ENCODE results near the gene UBE2E2.
"Not testable (repeated sequence)": the region's sequence is repeated elsewhere in the genome, so short reads cannot be mapped to it uniquely, and the experiment has no call there.

UBE2E2 gene

GRCh38 chr3:23336853-23337252 is 133.7 kb downstream of the UBE2E2 start:
- DNase-seq: not testable (repeated sequence)

- DNase-seq: no peak
These were observed 138.2 kb downstream of the UBE2E2 start for GRCh38 chr3:23341147-23341838.

- DNase-seq: no peak
These were observed 139.2 kb downstream of the UBE2E2 start for GRCh38 chr3:23342343-23342742.

- no peak for DNase-seq
These were observed 140.4 kb downstream of the UBE2E2 start for GRCh38 chr3:23343509-23343908.

GRCh38 chr3:23344886-23345285 is 141.8 kb downstream of the UBE2E2 start:
- no peak for DNase-seq

GRCh38 chr3:23349444-23349843 is 146.3 kb downstream of the UBE2E2 start:
- not testable (repeated sequence) for DNase-seq

GRCh38 chr3:23356169-23356568 is 153.0 kb downstream of the UBE2E2 start:
- DNase-seq: no peak

- DNase-seq: no peak
These were observed 153.8 kb downstream of the UBE2E2 start for GRCh38 chr3:23356923-23357322.

GRCh38 chr3:23359116-23359515 is 156.0 kb downstream of the UBE2E2 start:
- no peak for DNase-seq

- DNase-seq: no peak
These were observed 161.9 kb downstream of the UBE2E2 start for GRCh38 chr3:23365066-23365465.

GRCh38 chr3:23368731-23369130 is 165.6 kb downstream of the UBE2E2 start:
- DNase-seq: peak; percentile 2

GRCh38 chr3:23372285-23372684 is 169.2 kb downstream of the UBE2E2 start:
- no peak for DNase-seq

GRCh38 chr3:23376516-23377248 is 173.6 kb downstream of the UBE2E2 start:
- no peak for DNase-seq

GRCh38 chr3:23377928-23378672 is 175.0 kb downstream of the UBE2E2 start:
- no peak for DNase-seq

GRCh38 chr3:23383875-23384274 is 180.7 kb downstream of the UBE2E2 start:
- DNase-seq: no peak

- DNase-seq: no peak
These were observed 182.2 kb downstream of the UBE2E2 start for GRCh38 chr3:23385327-23385726.

- no peak for DNase-seq
These were observed 184.3 kb downstream of the UBE2E2 start for GRCh38 chr3:23387286-23387918.

GRCh38 chr3:23389089-23389488 is 186.0 kb downstream of the UBE2E2 start:
- DNase-seq: no peak

- no peak for DNase-seq
These were observed 186.6 kb downstream of the UBE2E2 start for GRCh38 chr3:23389686-23390085.

GRCh38 chr3:23390446-23390845 is 187.3 kb downstream of the UBE2E2 start:
- no peak for DNase-seq

GRCh38 chr3:23390989-23391553 is 187.9 kb downstream of the UBE2E2 start:
- no peak for DNase-seq

- no peak for DNase-seq
These were observed 192.0 kb downstream of the UBE2E2 start for GRCh38 chr3:23395115-23395514.

- DNase-seq: no peak
These were observed 193.6 kb downstream of the UBE2E2 start for GRCh38 chr3:23396746-23397145.
